GM19351 (cell line): ENCODE results near the gene LIX1L.

Source experiments
- ATAC-seq: cut with Tn5 transposase; IDR thresholded peaks from one replicate; pipeline ENCODE4 v1.9.1; 2021; ENCODE audit warnings: mild to moderate bottlenecking, moderate library complexity; ENCODE audit not compliant: unreplicated experiment

The LIX1L gene

GRCh38 chr1:145985502-145986439 lies 28.0 kb upstream of the LIX1L start:
- ATAC-seq, result no peak

GRCh38 chr1:145985129-145985501 lies 27.3 kb upstream of the LIX1L start:
- ATAC-seq, result no peak

- no peak for ATAC-seq
Measured at GRCh38 chr1:145983960-145984830, 26.4 kb upstream of the LIX1L start.

- no peak for ATAC-seq
Measured at GRCh38 chr1:145983206-145983675, 25.4 kb upstream of the LIX1L start.

- no peak for ATAC-seq
Measured at GRCh38 chr1:145982010-145982723, 24.4 kb upstream of the LIX1L start.

GRCh38 chr1:145980457-145980994 lies 22.7 kb upstream of the LIX1L start:
- ATAC-seq, result no peak

- ATAC-seq, result peak; percentile 13
Measured at GRCh38 chr1:145979746-145980456, 22.1 kb upstream of the LIX1L start.

- peak; percentile 89 for ATAC-seq
Measured at GRCh38 chr1:145978854-145979745, 21.3 kb upstream of the LIX1L start.

GRCh38 chr1:145978471-145978853 lies 20.6 kb upstream of the LIX1L start:
- no peak for ATAC-seq

GRCh38 chr1:145977486-145978470 lies 20.0 kb upstream of the LIX1L start:
- ATAC-seq, result no peak

- ATAC-seq, result no peak
Measured at GRCh38 chr1:145977016-145977415, 19.2 kb upstream of the LIX1L start.

- ATAC-seq, result no peak
Measured at GRCh38 chr1:145975216-145975615, 17.4 kb upstream of the LIX1L start.

GRCh38 chr1:145974721-145975120 lies 16.9 kb upstream of the LIX1L start:
- ATAC-seq, result no peak

GRCh38 chr1:145972580-145972979 lies 14.8 kb upstream of the LIX1L start:
- ATAC-seq, result no peak

GRCh38 chr1:145967288-145967687 lies 9.5 kb upstream of the LIX1L start:
- ATAC-seq, result no peak

GRCh38 chr1:145965119-145965744 lies 7.4 kb upstream of the LIX1L start:
- ATAC-seq, result no peak

GRCh38 chr1:145964328-145965118 lies 6.7 kb upstream of the LIX1L start, which contains the start of the genes ANKRD34A and POLR3GL:
TSS of gene ANKRD34A (minus strand) at chr1:145964575. CDS start at chr1:145961759, 2,816 bp downstream.
TSS of gene POLR3GL (plus strand) at chr1:145964690. CDS start at chr1:145974866, 10,176 bp downstream.
- peak; percentile 90 for ATAC-seq
